C4-2B (cell line): ENCODE data around the gene ATP1B2.
A peak's percentile ranks its signal among the peaks of the same experiment; 100 is the strongest.

Experiments
- H3K27ac ChIP-seq: fragments of 450-650 bp; 2 replicates; pipeline ENCODE4 v1.5.1; 2017
- CTCF ChIP-seq: fragments of 450-650 bp; conservative IDR thresholded peaks from 2 replicates; pipeline ENCODE4 v1.5.1; 2017; ENCODE audit warnings: mild to moderate bottlenecking
- ZFX ChIP-seq: fragments of 450-650 bp; IDR thresholded peaks from 2 replicates; pipeline ENCODE4 v1.6.1; 2017

The ATP1B2 gene

GRCh38 chr17:7686222-7687071, 35.7 kb downstream of the ATP1B2 start:
- TF ChIP-seq ZFX (no peak), CTCF (no peak)

GRCh38 chr17:7687072-7687907, 36.6 kb downstream of the ATP1B2 start, which contains the start of gene TP53:
TP53 (minus strand) TSS chr17:7687490; CDS start chr17:7676594, 10,896 bp downstream.
- H3K27ac ChIP-seq = peak within 1 kb of the TSS; percentile 98
- TF ChIP-seq ZFX = no peak
- no peak for TF ChIP-seq CTCF

More at GRCh38 chr17:7686222-7687071, 35.7 kb downstream of the ATP1B2 start:
- H3K27ac ChIP-seq = peak overlapping the region; percentile 98

- TF ChIP-seq ZFX = no peak
- TF ChIP-seq CTCF = peak; percentile 100
Observed at GRCh38 chr17:7687908-7688807, 37.4 kb downstream of the ATP1B2 start, which contains the start of gene WRAP53. WRAP53 (plus strand) TSS chr17:7688477; CDS start chr17:7688649, 172 bp downstream.

GRCh38 chr17:7688808-7689316, 38.1 kb downstream of the ATP1B2 start:
- TF ChIP-seq ZFX (no peak), CTCF (no peak)
- peak overlapping the region; percentile 77 for H3K27ac ChIP-seq

More at GRCh38 chr17:7687908-7688807, 37.4 kb downstream of the ATP1B2 start, which contains the start of gene WRAP53:
- peak within 1 kb of the TSS; percentile 98 for H3K27ac ChIP-seq

- TF ChIP-seq CTCF (no peak), ZFX (no peak)
- no peak overlapping the region for H3K27ac ChIP-seq
Observed at GRCh38 chr17:7695586-7695985, 44.9 kb downstream of the ATP1B2 start.

- H3K27ac ChIP-seq = no peak overlapping the region
- TF ChIP-seq CTCF = no peak
- no peak for TF ChIP-seq ZFX
Observed at GRCh38 chr17:7697828-7698588, 47.3 kb downstream of the ATP1B2 start.
